T-cell (primary cell): ENCODE measurements around the gene MKNK1. TPM values are rescaled to one million over a fixed set of nuclear protein-coding genes. Genes with fewer than 3 reads are reported as not detected.

Source experiments
- ATAC-seq, 4 experiments: fragments of 200-7000 bp in 3 of 4; fragments of 150-1000 bp in 1 of 4; cut with Tn5 transposase; replicated peaks in 1 of 4; 1 replicate in 3 of 4; 2 replicates in 1 of 4; pipeline ENCODE4 v1.10.0; 2021; ENCODE audit warnings: moderate library complexity in 3 of 4, mild to moderate bottlenecking in 2 of 4, moderate number of reproducible peaks in 1 of 4
- CTCF ChIA-PET, 2 donors: fragments of 300-600 bp; sonication (Branson Sonifier 250); formaldehyde crosslinking; loops; one replicate each; lab custom pipeline; 2022; ENCODE audit warnings: antibody characterized with exemption in 2 of 2; lab: Charles Lee
- POLR2A ChIA-PET, 2 donors: fragments of 300-600 bp; sonication (Branson Sonifier 250); formaldehyde crosslinking; loops; one replicate each; lab custom pipeline; 2022; ENCODE audit warnings: antibody characterized with exemption in 2 of 2; lab: Charles Lee
- DNase-seq, 35 experiments: peaks; one replicate each; pipeline versions ENCODE4 v3.0.0 to v3.0.0-alpha.2; 2013 to 2023
- H3K27ac ChIP-seq: one replicate; pipeline ENCODE4 v1.5.1; 2013; ENCODE audit warnings: low read length
- H3K27me3 ChIP-seq, 2 experiments: replicated peaks in 1 of 2; 1 replicate in 1 of 2; 2 replicates in 1 of 2; pipeline versions ENCODE4 v1.6.1 to v1.7.0; 2013; ENCODE audit warnings: low read length in 1 of 2, mixed read lengths in 1 of 2; ENCODE audit not compliant: control insufficient read depth in 2 of 2, insufficient read depth in 2 of 2; ENCODE audit errors: extremely low read depth in 1 of 2
- H3K36me3 ChIP-seq, 2 donors: 1 replicate in 1 of 2; 2 replicates in 1 of 2; pipeline versions ENCODE4 v1.6.1 to v1.7.0; 2013; ENCODE audit warnings: low read length in 1 of 2; ENCODE audit not compliant: control insufficient read depth in 2 of 2, insufficient read depth in 1 of 2; ENCODE audit errors: extremely low read depth in 1 of 2
- H3K4me1 ChIP-seq, 2 experiments: 1 replicate in 1 of 2; 2 replicates in 1 of 2; pipeline versions ENCODE4 v1.6.1 to v1.7.0; 2013; ENCODE audit warnings: low read length in 2 of 2, mixed read lengths in 1 of 2; ENCODE audit not compliant: insufficient read depth in 2 of 2, control insufficient read depth in 1 of 2; ENCODE audit errors: extremely low read depth in 1 of 2
- H3K4me3 ChIP-seq, 2 donors: 1 replicate in 1 of 2; 2 replicates in 1 of 2; pipeline versions ENCODE4 v1.5.1 to v1.7.0; 2013; ENCODE audit warnings: mild to moderate bottlenecking in 2 of 2, low read length in 1 of 2, moderate library complexity in 1 of 2; ENCODE audit not compliant: control insufficient read depth in 1 of 2; ENCODE audit errors: extremely low read depth in 1 of 2
- H3K9me3 ChIP-seq: 2 replicates; pipeline ENCODE4 v1.7.0; 2013
- H3K27ac Mint-ChIP-seq, 2 donors: one replicate each; pipeline ENCODE4 v1.8.0; 2020 to 2021; ENCODE audit warnings: mild to moderate bottlenecking in 2 of 2, mixed read lengths in 2 of 2
- H3K27me3 Mint-ChIP-seq, 2 donors: one replicate each; pipeline ENCODE4 v1.8.0; 2021 to 2022; ENCODE audit warnings: mixed read lengths in 2 of 2
- H3K36me3 Mint-ChIP-seq: one replicate; pipeline ENCODE4 v1.8.0; 2021; ENCODE audit warnings: mixed read lengths
- H3K4me1 Mint-ChIP-seq, 3 donors: one replicate each; pipeline ENCODE4 v1.8.0; 2020 to 2022; ENCODE audit warnings: mixed read lengths in 3 of 3, mild to moderate bottlenecking in 1 of 3
- H3K4me3 Mint-ChIP-seq, 3 donors: one replicate each; pipeline ENCODE4 v1.8.0; 2020 to 2022; ENCODE audit warnings: mild to moderate bottlenecking in 3 of 3, mixed read lengths in 3 of 3, moderate library complexity in 3 of 3
- H3K9me3 Mint-ChIP-seq, 3 donors: one replicate each; pipeline ENCODE4 v1.8.0; 2020 to 2022; ENCODE audit warnings: mixed read lengths in 3 of 3
- WGBS: methylation state at CpG from one replicate; pipeline ENCODE4 v1.1.5; 2013; ENCODE audit warnings: missing lambda C conversion rate; ENCODE audit not compliant: insufficient coverage; 5-methylcytosine and 5-hydroxymethylcytosine counted together
- total RNA-seq, 35 experiments: library from RNA in 6 of 35; stranded (reverse) in 6 of 35; fragments of 120-200 nt in 1 of 35; gene quantifications; one replicate each; pipeline versions ENCODE4 v1.2.1 to v1.2.4 and lab custom pipeline; 2013 to 2026

Gene MKNK1
- total RNA-seq, 5 donors from 2014 or later (not counting 1 experiment from before 2014, with no cell fraction given) = 41.4 to 54.5 (median 52.7) TPM

DNA sequence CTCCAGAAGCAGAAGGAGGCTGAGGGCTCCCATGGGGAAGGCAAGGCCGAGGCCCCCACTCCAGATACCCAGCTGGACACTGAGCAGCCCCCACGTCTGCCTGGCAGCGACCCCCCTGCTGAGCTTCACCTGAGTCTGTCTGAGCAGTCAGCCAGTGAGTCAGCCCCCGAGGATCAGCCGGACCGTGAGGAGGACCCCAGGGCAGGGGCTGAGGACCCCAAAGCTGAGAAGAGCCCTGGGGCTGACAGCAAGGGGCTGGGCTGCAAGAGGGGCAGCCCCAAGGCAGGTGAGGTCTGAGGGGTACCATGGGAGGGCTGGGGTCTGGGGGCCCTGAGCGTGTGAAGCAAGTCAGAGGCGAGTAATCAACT, 93.1 kb downstream of the MKNK1 start:
- WGBS = 64% methylated on average over 8 of the region's 8 CpGs
- CTCF ChIA-PET = no interaction called here

DNA sequence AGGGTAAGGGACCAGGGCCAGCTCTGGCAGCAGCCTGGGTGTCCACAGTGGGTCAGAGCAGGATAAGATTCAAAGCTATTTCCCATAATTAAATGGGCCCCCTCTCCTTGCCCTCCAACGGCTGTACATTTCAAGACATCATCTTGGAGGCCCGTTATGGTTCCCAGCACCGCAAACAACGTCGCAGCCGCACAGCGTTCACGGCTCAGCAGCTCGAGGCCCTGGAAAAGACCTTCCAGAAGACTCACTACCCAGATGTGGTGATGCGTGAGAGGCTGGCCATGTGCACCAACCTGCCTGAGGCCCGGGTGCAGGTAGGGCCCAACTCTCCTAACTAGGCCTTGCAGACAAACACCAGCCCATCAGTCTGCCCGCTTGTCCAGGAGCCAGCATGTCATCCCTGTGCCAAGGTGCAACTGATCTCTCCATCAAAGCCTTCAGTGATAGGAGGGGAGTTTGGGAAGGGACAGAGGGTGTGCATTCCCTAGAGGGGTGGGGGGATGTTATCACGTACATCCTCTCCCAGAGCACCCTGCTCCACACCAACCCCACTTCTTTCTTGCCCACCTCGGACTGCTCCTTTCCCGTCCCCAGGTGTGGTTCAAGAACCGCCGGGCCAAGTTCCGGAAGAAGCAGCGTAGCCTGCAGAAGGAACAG, 93.6 kb downstream of the MKNK1 start:
- Mint-ChIP-seq H3K27me3 (peaks cover 30 to 31% of the 10 kb centered on the region in 2 donors), H3K9me3 (no peaks in the 10 kb centered on the region), H3K4me3 (no peak overlapping the region), H3K4me1 (no peaks in the 10 kb centered on the region), H3K27ac (no peak overlapping the region), H3K36me3 (no peaks in the 10 kb centered on the region)
- no peaks in the 10 kb centered on the region for H3K4me1 ChIP-seq
- ChIA-PET POLR2A (no interaction called here), CTCF (no interaction called here)
- ATAC-seq = no peak
- H3K9me3 ChIP-seq = no peaks in the 10 kb centered on the region
- H3K27me3 ChIP-seq = peaks cover 3 to 46% of the 10 kb centered on the region in 2 experiments
- H3K4me3 ChIP-seq = no peak overlapping the region
- 93% methylated on average over 16 of the region's 19 CpGs for WGBS
- no peaks in the 10 kb centered on the region for H3K36me3 ChIP-seq
- no peak for DNase-seq
- no peak overlapping the region for H3K27ac ChIP-seq

More for the DNA sequence above, 93.1 kb downstream of the MKNK1 start:
- DNase-seq (no peak), ATAC-seq (peak in 1 of 4 experiments; percentile 19)
- H3K27me3 Mint-ChIP-seq = peaks cover 33 to 34% of the 10 kb centered on the region in 2 donors
- no peaks in the 10 kb centered on the region for H3K9me3 ChIP-seq
- H3K36me3 ChIP-seq = no peaks in the 10 kb centered on the region
- H3K27ac Mint-ChIP-seq = no peak overlapping the region
- H3K9me3 Mint-ChIP-seq = no peaks in the 10 kb centered on the region
- H3K27ac ChIP-seq = no peak overlapping the region
- no peaks in the 10 kb centered on the region for H3K36me3 Mint-ChIP-seq
- peaks cover 3 to 51% of the 10 kb centered on the region in 2 experiments for H3K27me3 ChIP-seq
- H3K4me3 ChIP-seq = no peak overlapping the region
- POLR2A ChIA-PET = no interaction called here
- no peaks in the 10 kb centered on the region for H3K4me1 Mint-ChIP-seq
- no peak overlapping the region for H3K4me3 Mint-ChIP-seq
- H3K4me1 ChIP-seq = no peaks in the 10 kb centered on the region

GRCh38 chr1:46508757-46509156, 95.3 kb downstream of the MKNK1 start:
- ChIA-PET POLR2A (no interaction called here), CTCF (no interaction called here)
- H3K4me3 Mint-ChIP-seq = no peak overlapping the region
- no CpG with 5 or more reads among the region's 5 CpGs for WGBS
- no peak for ATAC-seq
- Histone ChIP-seq H3K27me3 (peaks cover 2 to 41% of the 10 kb centered on the region in 2 experiments), H3K36me3 (no peaks in the 10 kb centered on the region), H3K4me1 (no peaks in the 10 kb centered on the region), H3K4me3 (no peak overlapping the region), H3K9me3 (no peaks in the 10 kb centered on the region), H3K27ac (no peak overlapping the region)
- H3K36me3 Mint-ChIP-seq = no peaks in the 10 kb centered on the region
- H3K9me3 Mint-ChIP-seq = no peaks in the 10 kb centered on the region
- H3K27ac Mint-ChIP-seq = no peak overlapping the region
- no peaks in the 10 kb centered on the region for H3K4me1 Mint-ChIP-seq
- H3K27me3 Mint-ChIP-seq = peaks cover 26 to 27% of the 10 kb centered on the region in 2 donors
- no peak for DNase-seq

Other genes starting within 250 kb of the MKNK1 start
- 10 to 100 TPM in 2 of 5 donors, 1 to 10 TPM in 3; 5.9 to 10.4 (median 9.5) TPM for gene FAAH, start 210.0 kb downstream of the MKNK1 start, total RNA-seq
- not detected for gene DMBX1, start 114.4 kb downstream of the MKNK1 start, total RNA-seq
- gene KNCN, start 52.6 kb downstream of the MKNK1 start, total RNA-seq = under 1 TPM in 1 of 5 donors, not detected in 4; 0.14 TPM
- 10 to 100 TPM; 13.2 to 29.6 (median 24.6) TPM for gene MOB3C, start 12.5 kb upstream of the MKNK1 start, total RNA-seq
- 10 to 100 TPM; 22.0 to 31.2 (median 26.0) TPM for gene ATPAF1, start 64.1 kb upstream of the MKNK1 start, total RNA-seq
- gene TEX38, start 67.6 kb upstream of the MKNK1 start, total RNA-seq = not detected
- gene EFCAB14, start 114.8 kb upstream of the MKNK1 start, total RNA-seq = 10 to 100 TPM; 78.0 to 90.2 (median 82.5) TPM
- 1 to 10 TPM in 1 of 5 donors, under 1 TPM in 4; 0.20 to 1.7 (median 0.55) TPM for gene CYP4B1, start 194.8 kb upstream of the MKNK1 start, total RNA-seq